Chondrocyte (in vitro differentiated cells): ENCODE results near the gene SNU13. TPM values are rescaled to one million over a fixed set of nuclear protein-coding genes. Genes with fewer than 3 reads are reported as not detected.
"Not testable (repeated sequence)": the region's sequence is repeated elsewhere in the genome, so short reads cannot be mapped to it uniquely, and the experiment has no call there.

Experiments
- DNase-seq: peaks from one replicate; pipeline ENCODE4 v3.0.0; 2021; ENCODE audit warnings: mixed read lengths, low spot score
- H3K27ac Mint-ChIP-seq: one replicate; pipeline ENCODE4 v1.8.0; 2021; ENCODE audit warnings: mild to moderate bottlenecking, moderate library complexity, mixed read lengths; ENCODE audit not compliant: unreplicated experiment
- H3K27me3 Mint-ChIP-seq: 2 replicates; pipeline ENCODE4 v1.8.0; 2021; ENCODE audit warnings: low read depth, mixed read lengths
- H3K36me3 Mint-ChIP-seq: 2 replicates; pipeline ENCODE4 v1.8.0; 2021; ENCODE audit warnings: low read depth, mixed read lengths
- H3K4me1 Mint-ChIP-seq: 2 replicates; pipeline ENCODE4 v1.8.0; 2021; ENCODE audit warnings: low read depth, mild to moderate bottlenecking, mixed read lengths
- H3K4me3 Mint-ChIP-seq: one replicate; pipeline ENCODE4 v1.8.0; 2021; ENCODE audit warnings: mild to moderate bottlenecking, moderate library complexity, mixed read lengths; ENCODE audit not compliant: unreplicated experiment
- H3K9me3 Mint-ChIP-seq: 2 replicates; pipeline ENCODE4 v1.8.0; 2021; ENCODE audit warnings: low read depth, mixed read lengths
- CTCF ChIP-seq: fragments of 200-600 bp; sonication (generic); IDR thresholded peaks from 2 replicates; pipeline ENCODE4 v1.5.0; 2021; ENCODE audit warnings: antibody characterized with exemption, mild to moderate bottlenecking, moderate library complexity
- total RNA-seq: library from RNA; stranded (reverse); gene quantifications from 3 replicates; pipeline ENCODE4 v1.2.1, GENCODE V29; 2021

SNU13 gene
- total RNA-seq, 1 donor from 2014 or later, result 88.8 TPM

DNA sequence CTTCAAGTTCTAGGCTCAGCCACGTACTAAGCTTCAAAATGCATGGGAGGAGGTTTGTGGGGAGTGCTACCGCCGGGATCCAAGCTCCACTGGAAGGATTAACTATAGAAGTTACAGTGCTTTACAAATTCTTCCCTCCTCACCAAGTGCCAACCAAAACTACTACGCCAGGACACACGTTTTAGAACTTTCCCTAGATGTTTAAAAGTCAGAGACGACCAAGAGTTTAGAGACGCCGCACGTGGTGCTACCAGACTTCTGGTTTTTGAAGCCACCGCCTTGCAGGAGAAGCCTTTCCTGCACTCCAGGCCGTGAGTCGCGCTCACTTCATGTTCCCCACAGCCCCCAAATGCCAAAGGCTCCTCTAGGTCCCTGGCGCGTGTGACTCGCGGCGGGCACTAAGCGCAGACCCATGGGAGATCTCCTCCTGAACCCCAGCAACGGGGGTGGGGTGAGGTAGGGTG, 734 bp downstream of the SNU13 start:
- DNase-seq, result no peak
- Mint-ChIP-seq H3K9me3 (no peaks in the 10 kb centered on the region), H3K4me1 (peaks cover 34% of the 10 kb centered on the region), H3K36me3 (no peaks in the 10 kb centered on the region), H3K27ac (peak overlapping the region; percentile 99), H3K27me3 (no peaks in the 10 kb centered on the region), H3K4me3 (peak overlapping the region; percentile 91)
- TF ChIP-seq CTCF, result no peak

DNA sequence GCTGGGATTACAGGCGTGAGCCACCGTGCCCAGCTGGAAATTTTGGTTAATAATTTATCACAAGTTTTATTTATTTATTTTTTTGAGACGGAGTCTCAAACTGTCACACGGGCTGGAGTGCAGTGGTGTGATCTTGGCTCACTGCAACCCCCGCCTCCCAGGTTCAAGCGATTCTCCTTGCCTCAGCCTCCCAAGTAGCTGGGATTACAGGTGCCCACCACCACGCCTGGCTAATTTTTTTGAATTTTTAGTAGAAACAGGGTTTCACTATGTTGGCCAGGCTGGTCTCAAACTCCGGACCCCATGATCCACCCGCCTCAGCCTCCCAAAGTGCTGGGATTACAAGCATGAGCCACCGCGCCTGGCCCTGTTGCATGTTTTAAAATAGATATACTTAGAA, 1.8 kb downstream of the SNU13 start:
- not testable (repeated sequence) for H3K9me3 Mint-ChIP-seq, DNase-seq, H3K36me3 Mint-ChIP-seq, H3K27me3 Mint-ChIP-seq
- peak overlapping the region; percentile 99 for H3K27ac Mint-ChIP-seq
- H3K4me1 Mint-ChIP-seq, result peaks cover 37% of the 10 kb centered on the region
- peak overlapping the region; percentile 91 for H3K4me3 Mint-ChIP-seq

DNA sequence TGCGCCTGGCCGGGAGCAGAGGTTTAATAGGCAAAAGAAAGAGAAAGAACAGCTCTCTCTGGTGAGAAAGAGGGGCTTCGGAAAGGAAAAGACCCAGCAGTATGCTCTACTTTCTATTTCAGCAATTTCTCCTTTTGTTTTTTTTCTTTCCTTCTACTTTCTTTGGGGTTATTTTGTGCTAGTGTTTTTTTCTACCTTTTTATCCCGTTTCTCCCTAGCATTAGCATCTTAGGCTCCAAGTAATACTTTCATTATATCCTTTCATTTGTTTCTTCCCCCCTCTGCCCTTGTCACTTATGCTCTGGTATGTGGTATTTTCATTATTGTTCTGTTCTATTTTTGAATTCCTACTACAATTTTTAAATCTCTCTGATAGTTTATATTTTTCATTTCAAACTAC, 4.5 kb downstream of the SNU13 start:
- H3K27me3 Mint-ChIP-seq, result no peaks in the 10 kb centered on the region
- no peak for TF ChIP-seq CTCF
- peaks cover 5% of the 10 kb centered on the region for H3K36me3 Mint-ChIP-seq
- no peak for DNase-seq
- H3K4me3 Mint-ChIP-seq, result no peak overlapping the region
- H3K4me1 Mint-ChIP-seq, result peaks cover 34% of the 10 kb centered on the region
- H3K9me3 Mint-ChIP-seq, result no peaks in the 10 kb centered on the region
- no peak overlapping the region for H3K27ac Mint-ChIP-seq

DNA sequence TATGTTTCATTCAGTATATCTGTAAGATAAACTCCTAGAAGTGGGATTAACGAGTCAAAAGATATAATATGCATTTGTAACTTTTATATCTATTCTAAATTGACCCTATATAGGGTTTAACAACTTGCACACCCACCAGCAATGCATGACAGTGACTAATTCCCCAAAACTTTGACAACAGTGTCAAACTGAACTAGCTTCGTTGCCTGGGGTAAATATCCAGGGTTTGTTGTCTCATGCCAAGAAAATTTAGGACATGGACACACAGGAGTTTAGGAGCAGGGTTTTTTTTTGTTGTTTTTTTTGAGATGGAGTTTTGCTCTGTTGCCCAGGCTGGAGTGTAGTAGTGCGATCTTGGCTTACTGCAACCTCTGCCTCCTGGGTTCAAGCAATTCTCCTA, 5.1 kb downstream of the SNU13 start:
- H3K4me3 Mint-ChIP-seq, result no peak overlapping the region
- peaks cover 7% of the 10 kb centered on the region for H3K36me3 Mint-ChIP-seq
- peaks cover 30% of the 10 kb centered on the region for H3K4me1 Mint-ChIP-seq
- H3K9me3 Mint-ChIP-seq, result no peaks in the 10 kb centered on the region
- peak overlapping the region; percentile 95 for H3K27ac Mint-ChIP-seq
- no peak for DNase-seq
- H3K27me3 Mint-ChIP-seq, result no peaks in the 10 kb centered on the region
- TF ChIP-seq CTCF, result no peak

GRCh38 chr22:41683052-41683451, 5.6 kb downstream of the SNU13 start:
- TF ChIP-seq CTCF, result no peak
- Mint-ChIP-seq H3K27me3 (no peaks in the 10 kb centered on the region), H3K27ac (peak overlapping the region; percentile 95), H3K9me3 (no peaks in the 10 kb centered on the region), H3K4me1 (peaks cover 28% of the 10 kb centered on the region), H3K36me3 (peaks cover 10% of the 10 kb centered on the region), H3K4me3 (peak overlapping the region; percentile 93)
- DNase-seq, result no peak

GRCh38 chr22:41682033-41682807, 6.4 kb downstream of the SNU13 start:
- peak; percentile 44 for TF ChIP-seq CTCF
- H3K27me3 Mint-ChIP-seq, result no peaks in the 10 kb centered on the region
- peak overlapping the region; percentile 93 for H3K4me3 Mint-ChIP-seq
- H3K9me3 Mint-ChIP-seq, result no peaks in the 10 kb centered on the region
- H3K4me1 Mint-ChIP-seq, result peaks cover 20% of the 10 kb centered on the region
- peak overlapping the region; percentile 95 for H3K27ac Mint-ChIP-seq
- peaks cover 14% of the 10 kb centered on the region for H3K36me3 Mint-ChIP-seq
- peak; percentile 96 for DNase-seq
